Gastrocnemius medialis (tissue), 4 donors: ENCODE results near the gene MPP3.

Experiments used
- CTCF ChIP-seq, 5 experiments: fragments of 450-650 bp in 3 of 5; fragments of 200-600 bp in 2 of 5; sonication (generic) in 2 of 5; IDR thresholded peaks in 4 of 5; conservative IDR thresholded peaks in 1 of 5; 1 replicate in 4 of 5; 2 replicates in 1 of 5; pipeline ENCODE4 v1.5.1; 2016 to 2019; ENCODE audit warnings: antibody characterized with exemption in 5 of 5, mild to moderate bottlenecking in 3 of 5, moderate library complexity in 3 of 5
- POLR2A ChIP-seq, 2 donors: fragments of 450-650 bp; IDR thresholded peaks; one replicate each; pipeline ENCODE4 v1.6.1; 2017; ENCODE audit warnings: antibody characterized with exemption in 2 of 2, mild to moderate bottlenecking in 2 of 2, moderate library complexity in 2 of 2

- TF ChIP-seq CTCF (IDR thresholded peaks at IDR 0.05 in 4 of 5, conservative IDR thresholded peaks at IDR 0.05 in 1 of 5) (no peak), POLR2A (IDR thresholded peaks at IDR 0.05) (no peak)
These were observed 16.2 kb upstream of the MPP3 start for GRCh38 chr17:43849116-43849515.
